Measurements from ENCODE around the gene DNAAF6.

- TF ChIP-seq POLR2AphosphoS5 (IDR thresholded peaks at IDR 0.05; ENCODE audit: low read depth) (no peak), SPI1 (IDR thresholded peaks at IDR 0.05; ENCODE audit: borderline replicate concordance, low read depth) (no peak)
- TF ChIP-seq, protein P1, sequence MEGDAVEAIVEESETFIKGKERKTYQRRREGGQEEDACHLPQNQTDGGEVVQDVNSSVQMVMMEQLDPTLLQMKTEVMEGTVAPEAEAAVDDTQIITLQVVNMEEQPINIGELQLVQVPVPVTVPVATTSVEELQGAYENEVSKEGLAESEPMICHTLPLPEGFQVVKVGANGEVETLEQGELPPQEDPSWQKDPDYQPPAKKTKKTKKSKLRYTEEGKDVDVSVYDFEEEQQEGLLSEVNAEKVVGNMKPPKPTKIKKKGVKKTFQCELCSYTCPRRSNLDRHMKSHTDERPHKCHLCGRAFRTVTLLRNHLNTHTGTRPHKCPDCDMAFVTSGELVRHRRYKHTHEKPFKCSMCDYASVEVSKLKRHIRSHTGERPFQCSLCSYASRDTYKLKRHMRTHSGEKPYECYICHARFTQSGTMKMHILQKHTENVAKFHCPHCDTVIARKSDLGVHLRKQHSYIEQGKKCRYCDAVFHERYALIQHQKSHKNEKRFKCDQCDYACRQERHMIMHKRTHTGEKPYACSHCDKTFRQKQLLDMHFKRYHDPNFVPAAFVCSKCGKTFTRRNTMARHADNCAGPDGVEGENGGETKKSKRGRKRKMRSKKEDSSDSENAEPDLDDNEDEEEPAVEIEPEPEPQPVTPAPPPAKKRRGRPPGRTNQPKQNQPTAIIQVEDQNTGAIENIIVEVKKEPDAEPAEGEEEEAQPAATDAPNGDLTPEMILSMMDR (IDR thresholded peaks at IDR 0.05; ENCODE audit: insufficient read depth, low read length), result no peak
- TF ChIP-seq, protein P2, sequence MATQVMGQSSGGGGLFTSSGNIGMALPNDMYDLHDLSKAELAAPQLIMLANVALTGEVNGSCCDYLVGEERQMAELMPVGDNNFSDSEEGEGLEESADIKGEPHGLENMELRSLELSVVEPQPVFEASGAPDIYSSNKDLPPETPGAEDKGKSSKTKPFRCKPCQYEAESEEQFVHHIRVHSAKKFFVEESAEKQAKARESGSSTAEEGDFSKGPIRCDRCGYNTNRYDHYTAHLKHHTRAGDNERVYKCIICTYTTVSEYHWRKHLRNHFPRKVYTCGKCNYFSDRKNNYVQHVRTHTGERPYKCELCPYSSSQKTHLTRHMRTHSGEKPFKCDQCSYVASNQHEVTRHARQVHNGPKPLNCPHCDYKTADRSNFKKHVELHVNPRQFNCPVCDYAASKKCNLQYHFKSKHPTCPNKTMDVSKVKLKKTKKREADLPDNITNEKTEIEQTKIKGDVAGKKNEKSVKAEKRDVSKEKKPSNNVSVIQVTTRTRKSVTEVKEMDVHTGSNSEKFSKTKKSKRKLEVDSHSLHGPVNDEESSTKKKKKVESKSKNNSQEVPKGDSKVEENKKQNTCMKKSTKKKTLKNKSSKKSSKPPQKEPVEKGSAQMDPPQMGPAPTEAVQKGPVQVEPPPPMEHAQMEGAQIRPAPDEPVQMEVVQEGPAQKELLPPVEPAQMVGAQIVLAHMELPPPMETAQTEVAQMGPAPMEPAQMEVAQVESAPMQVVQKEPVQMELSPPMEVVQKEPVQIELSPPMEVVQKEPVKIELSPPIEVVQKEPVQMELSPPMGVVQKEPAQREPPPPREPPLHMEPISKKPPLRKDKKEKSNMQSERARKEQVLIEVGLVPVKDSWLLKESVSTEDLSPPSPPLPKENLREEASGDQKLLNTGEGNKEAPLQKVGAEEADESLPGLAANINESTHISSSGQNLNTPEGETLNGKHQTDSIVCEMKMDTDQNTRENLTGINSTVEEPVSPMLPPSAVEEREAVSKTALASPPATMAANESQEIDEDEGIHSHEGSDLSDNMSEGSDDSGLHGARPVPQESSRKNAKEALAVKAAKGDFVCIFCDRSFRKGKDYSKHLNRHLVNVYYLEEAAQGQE (IDR thresholded peaks at IDR 0.05; ENCODE audit: insufficient replicate concordance, low read depth), result no peak
Measured at GRCh38 chrX:107207943-107208342, 1.5 kb downstream of the DNAAF6 start.

Measured in HL-60 (cell line).